ENCODE measurements around the gene ZNF611.
A peak's percentile ranks its signal among the peaks of the same experiment; 100 is the strongest.
"Not testable (repeated sequence)": the region's sequence is repeated elsewhere in the genome, so short reads cannot be mapped to it uniquely, and the experiment has no call there.

Gene ZNF611

GRCh38 chr19:52734893-52735661, at the start of gene ZNF611:
Gene ZNF611 (minus strand): TSS chr19:52735044. CDS start chr19:52715894, 19,150 bp downstream.
- DNase-seq (ENCODE audit: low spot score): peak; percentile 96

GRCh38 chr19:52782864-52783263, 48.0 kb upstream of the ZNF611 start:
- not testable (repeated sequence) for DNase-seq (ENCODE audit: low spot score)

GRCh38 chr19:52778811-52779210, 44.0 kb upstream of the ZNF611 start:
- DNase-seq (ENCODE audit: low spot score): no peak

- DNase-seq (ENCODE audit: low spot score): not testable (repeated sequence)
Measured at GRCh38 chr19:52756447-52756846, 21.6 kb upstream of the ZNF611 start.

- no peak for DNase-seq (ENCODE audit: low spot score)
Measured at GRCh38 chr19:52749780-52750179, 14.9 kb upstream of the ZNF611 start.

- DNase-seq (ENCODE audit: low spot score): peak; percentile 66
Measured at GRCh38 chr19:52748336-52748950, 13.6 kb upstream of the ZNF611 start.

- not testable (repeated sequence) for DNase-seq (ENCODE audit: low spot score)
Measured at GRCh38 chr19:52745919-52746318, 11.1 kb upstream of the ZNF611 start.

GRCh38 chr19:52743091-52743490, 8.2 kb upstream of the ZNF611 start:
- no peak for DNase-seq (ENCODE audit: low spot score)

GRCh38 chr19:52742516-52742915, 7.7 kb upstream of the ZNF611 start:
- DNase-seq (ENCODE audit: low spot score): no peak

- no peak for DNase-seq (ENCODE audit: low spot score)
Measured at GRCh38 chr19:52741951-52742485, 7.2 kb upstream of the ZNF611 start.

GRCh38 chr19:52741371-52741770, 6.5 kb upstream of the ZNF611 start:
- not testable (repeated sequence) for DNase-seq (ENCODE audit: low spot score)

- no peak for DNase-seq (ENCODE audit: low spot score)
Measured at GRCh38 chr19:52739576-52739975, 4.7 kb upstream of the ZNF611 start.

- no peak for DNase-seq (ENCODE audit: low spot score)
Measured at GRCh38 chr19:52735734-52736133, 890 bp upstream of the ZNF611 start.

- no peak for DNase-seq (ENCODE audit: low spot score)
Measured at GRCh38 chr19:52734331-52734892, 432 bp downstream of the ZNF611 start.

GRCh38 chr19:52726051-52726450, 8.8 kb downstream of the ZNF611 start:
- not testable (repeated sequence) for DNase-seq (ENCODE audit: low spot score)

GRCh38 chr19:52725528-52725961, 9.3 kb downstream of the ZNF611 start:
- no peak for DNase-seq (ENCODE audit: low spot score)

GRCh38 chr19:52724701-52725514, 9.9 kb downstream of the ZNF611 start:
- DNase-seq (ENCODE audit: low spot score): no peak

- DNase-seq (ENCODE audit: low spot score): not testable (repeated sequence)
Measured at GRCh38 chr19:52723907-52724598, 10.8 kb downstream of the ZNF611 start.

- no peak for DNase-seq (ENCODE audit: low spot score)
Measured at GRCh38 chr19:52722062-52723003, 12.5 kb downstream of the ZNF611 start.

GRCh38 chr19:52720541-52720940, 14.3 kb downstream of the ZNF611 start:
- DNase-seq (ENCODE audit: low spot score): not testable (repeated sequence)

Data from NAMALWA (cell line).